Measurements from ENCODE around the gene C17orf67. TPM values are rescaled to one million over a fixed set of nuclear protein-coding genes. Genes with fewer than 3 reads are reported as not detected.

C17orf67 gene
- total RNA-seq, 1 experiment from 2014 or later, result 1.0 TPM

DNA sequence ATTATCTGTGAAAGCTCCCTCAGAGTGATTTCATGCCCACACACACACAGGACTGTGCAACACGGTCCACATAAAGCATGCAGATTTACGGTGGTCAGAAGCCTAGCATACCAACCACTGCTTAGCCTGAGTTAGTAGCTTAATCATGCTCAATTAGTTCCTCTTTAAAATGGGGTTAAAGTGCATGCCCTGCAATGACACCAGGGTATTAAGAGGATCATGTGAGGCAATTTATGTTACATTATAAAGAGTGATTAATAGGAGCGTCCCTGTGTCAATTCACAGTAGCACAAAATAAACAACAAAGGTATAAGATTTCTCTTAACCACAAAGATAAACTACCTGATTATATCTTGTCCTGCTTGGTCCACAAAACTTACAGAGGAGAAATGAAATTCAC lies 39.8 kb downstream of the C17orf67 start:
- Histone ChIP-seq H3K9me3 (ENCODE audit: control insufficient read depth, low read depth, low read length) (no peaks in the 10 kb centered on the region), H3K23me2 (ENCODE audit: insufficient read length, low read depth, low read length, poor library complexity, severe bottlenecking) (no peaks in the 10 kb centered on the region), H4K8ac (replicated peaks; ENCODE audit: insufficient read length, low read depth, low read length) (no peak overlapping the region), H3K79me1 (ENCODE audit: insufficient read depth, low read depth, low read length, poor library complexity, severe bottlenecking) (no peaks in the 10 kb centered on the region), H3T11ph (ENCODE audit: low read length) (no peak overlapping the region), H2BK12ac (ENCODE audit: insufficient read length, low read depth, low read length) (no peak overlapping the region), H3K56ac (ENCODE audit: insufficient read length, low read depth, low read length) (no peak overlapping the region), H3K27ac (ENCODE audit: insufficient read length, low read depth, low read length) (no peak overlapping the region), H3K14ac (ENCODE audit: insufficient read depth, low read length) (no peak overlapping the region), H2AK5ac (ENCODE audit: insufficient read length, low read length) (no peak overlapping the region), H4K91ac (ENCODE audit: insufficient read length, low read depth, low read length) (no peak overlapping the region), H4K5ac (ENCODE audit: insufficient read length, low read depth, low read length) (no peak overlapping the region), H3K4me1 (ENCODE audit: insufficient read depth, low read length) (no peaks in the 10 kb centered on the region), H3K79me2 (ENCODE audit: insufficient read depth, low read length) (no peaks in the 10 kb centered on the region), H2BK20ac (ENCODE audit: low read depth, low read length, poor library complexity, severe bottlenecking) (no peak overlapping the region), H3K4ac (ENCODE audit: low read depth, low read length) (no peak overlapping the region), H4K20me1 (ENCODE audit: control insufficient read depth, insufficient read depth, insufficient read length) (no peaks in the 10 kb centered on the region), H3K18ac (ENCODE audit: insufficient read length, low read depth, low read length) (no peak overlapping the region), H2BK120ac (ENCODE audit: low read depth, low read length, poor library complexity, severe bottlenecking) (no peak overlapping the region), H2BK15ac (ENCODE audit: low read depth, low read length) (no peak overlapping the region), H3K4me2 (ENCODE audit: insufficient read depth, insufficient read length, low read length) (no peak overlapping the region), H3K9ac (ENCODE audit: extremely low read depth, insufficient read length, low read length) (no peak overlapping the region), H3K23ac (ENCODE audit: insufficient read length, low read depth, low read length) (no peak overlapping the region), H2AFZ (ENCODE audit: low read length) (no peak overlapping the region), H2BK5ac (ENCODE audit: insufficient read length, low read length) (no peak overlapping the region), H3K27me3 (ENCODE audit: insufficient read depth, low read length) (no peaks in the 10 kb centered on the region)
- peaks cover 6% of the 10 kb centered on the region in 2 experiments; a peak in 4 of 5 replicates for H3K9me3 Mint-ChIP-seq
- H3K4me3 Mint-ChIP-seq, result no peak overlapping the region
- DNase-seq, result no peak
- TF ChIP-seq, protein P1, sequence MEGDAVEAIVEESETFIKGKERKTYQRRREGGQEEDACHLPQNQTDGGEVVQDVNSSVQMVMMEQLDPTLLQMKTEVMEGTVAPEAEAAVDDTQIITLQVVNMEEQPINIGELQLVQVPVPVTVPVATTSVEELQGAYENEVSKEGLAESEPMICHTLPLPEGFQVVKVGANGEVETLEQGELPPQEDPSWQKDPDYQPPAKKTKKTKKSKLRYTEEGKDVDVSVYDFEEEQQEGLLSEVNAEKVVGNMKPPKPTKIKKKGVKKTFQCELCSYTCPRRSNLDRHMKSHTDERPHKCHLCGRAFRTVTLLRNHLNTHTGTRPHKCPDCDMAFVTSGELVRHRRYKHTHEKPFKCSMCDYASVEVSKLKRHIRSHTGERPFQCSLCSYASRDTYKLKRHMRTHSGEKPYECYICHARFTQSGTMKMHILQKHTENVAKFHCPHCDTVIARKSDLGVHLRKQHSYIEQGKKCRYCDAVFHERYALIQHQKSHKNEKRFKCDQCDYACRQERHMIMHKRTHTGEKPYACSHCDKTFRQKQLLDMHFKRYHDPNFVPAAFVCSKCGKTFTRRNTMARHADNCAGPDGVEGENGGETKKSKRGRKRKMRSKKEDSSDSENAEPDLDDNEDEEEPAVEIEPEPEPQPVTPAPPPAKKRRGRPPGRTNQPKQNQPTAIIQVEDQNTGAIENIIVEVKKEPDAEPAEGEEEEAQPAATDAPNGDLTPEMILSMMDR (conservative IDR thresholded peaks at IDR 0.05), result no peak
- H3K4me1 Mint-ChIP-seq, result peaks cover 3 to 8% of the 10 kb centered on the region in 2 experiments
- peaks cover 5% of the 10 kb centered on the region for H3K27me3 Mint-ChIP-seq (ENCODE audit: low read depth)
- peaks cover 4 to 10% (median 6%) of the 10 kb centered on the region in 3 experiments; a peak in 6 of 7 replicates for H3K36me3 Mint-ChIP-seq (ENCODE audit: insufficient read depth in 1 of 3, low read depth in 3 of 3)
- H3K27ac Mint-ChIP-seq, result no peak overlapping the region
- no CpG with 5 or more reads among the region's 3 CpGs for WGBS (ENCODE audit: extremely low coverage, insufficient read length, low lambda C conversion rate)

Data from H9 (cell line).